Kasumi-1 (cell line): ENCODE results near the gene CXorf65.

Experiments used
- DNase-seq, 2 experiments: peaks; one replicate each; lab custom pipeline; 2025; lab: John Stamatoyannopoulos, UW

Gene CXorf65

DNA sequence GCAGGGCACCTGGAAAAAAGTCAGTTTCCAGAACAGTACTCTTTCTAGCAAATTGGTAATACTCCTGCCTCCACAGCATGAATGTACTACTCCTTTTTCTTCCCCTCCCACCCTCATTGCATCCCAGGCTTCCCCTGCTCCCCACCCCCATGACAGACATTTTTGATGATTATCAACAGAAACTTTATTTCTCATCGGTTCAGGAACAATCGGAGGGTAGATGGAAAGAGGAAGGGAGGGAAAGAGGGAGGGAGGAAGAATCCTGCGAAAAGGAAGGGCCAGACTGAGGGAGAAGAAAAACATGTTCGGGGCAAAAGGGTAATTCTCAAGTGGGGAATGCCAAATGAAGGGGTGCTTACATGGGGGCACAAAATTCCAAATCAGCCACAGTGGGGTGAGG, 705 bp upstream of the CXorf65 start:
- DNase-seq, result no peak

DNA sequence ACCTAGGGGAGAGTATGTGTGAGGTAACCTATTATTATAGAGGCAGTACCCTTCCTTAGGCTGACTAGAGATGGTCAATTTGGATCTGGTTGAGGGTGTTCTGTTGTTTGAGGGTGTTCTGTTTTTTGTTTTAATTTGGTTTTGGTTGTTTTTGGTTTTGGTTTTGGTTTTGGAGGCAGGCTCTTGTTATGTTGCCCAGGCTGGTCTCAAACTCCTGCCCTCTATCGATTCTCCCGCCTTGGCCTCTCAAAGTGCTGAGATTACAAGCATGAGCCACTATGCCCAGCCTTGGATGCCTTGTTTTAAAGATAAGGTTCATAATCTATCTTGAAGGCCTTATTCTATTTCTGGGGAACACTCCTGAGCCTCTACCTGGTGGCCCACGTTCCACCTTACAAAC, 912 bp downstream of the CXorf65 start:
- no peak for DNase-seq

DNA sequence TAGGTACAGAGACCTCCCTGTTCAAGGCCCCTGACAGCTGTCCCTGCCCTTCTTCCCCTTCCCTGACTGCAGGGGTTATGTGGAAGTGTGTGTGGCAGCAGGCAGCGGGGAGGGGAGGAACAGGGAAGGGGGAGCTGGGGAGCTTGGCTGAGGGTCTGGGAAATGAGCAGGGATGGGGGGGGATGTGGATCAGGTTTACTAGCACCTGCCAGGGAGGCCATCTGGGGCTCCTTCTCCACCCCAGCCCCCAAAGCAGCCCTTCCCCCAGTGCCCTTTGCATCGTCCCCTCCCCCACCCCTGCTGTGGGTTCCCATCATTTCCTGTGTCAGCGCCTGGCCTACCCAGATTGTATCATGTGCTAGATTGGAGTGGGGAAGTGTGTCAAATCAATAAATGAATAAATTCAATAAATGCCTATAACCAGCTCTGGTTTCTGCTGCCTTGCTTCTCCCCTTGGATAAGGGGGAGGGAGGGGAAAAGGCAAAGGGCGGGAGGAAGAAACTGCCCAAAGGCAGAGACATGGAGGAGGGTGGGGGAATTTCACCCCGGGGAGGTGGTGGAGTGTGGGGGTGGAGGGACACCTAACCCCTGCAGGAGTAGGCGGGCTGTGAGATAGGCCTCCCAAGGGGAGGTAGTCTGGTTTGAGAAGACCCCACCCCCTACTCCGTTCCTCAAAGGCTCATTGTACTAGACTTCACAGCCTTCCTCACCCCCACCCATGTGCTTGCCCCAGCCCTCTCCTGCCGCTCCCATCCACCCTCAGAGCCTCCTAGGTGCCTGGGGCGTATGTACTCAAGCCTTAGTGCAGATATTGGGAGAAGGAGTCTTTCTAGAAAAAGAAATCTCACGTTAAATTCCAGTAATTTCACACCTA, 3.2 kb downstream of the CXorf65 start:
- peak; percentile 86 to 87 for DNase-seq

DNA sequence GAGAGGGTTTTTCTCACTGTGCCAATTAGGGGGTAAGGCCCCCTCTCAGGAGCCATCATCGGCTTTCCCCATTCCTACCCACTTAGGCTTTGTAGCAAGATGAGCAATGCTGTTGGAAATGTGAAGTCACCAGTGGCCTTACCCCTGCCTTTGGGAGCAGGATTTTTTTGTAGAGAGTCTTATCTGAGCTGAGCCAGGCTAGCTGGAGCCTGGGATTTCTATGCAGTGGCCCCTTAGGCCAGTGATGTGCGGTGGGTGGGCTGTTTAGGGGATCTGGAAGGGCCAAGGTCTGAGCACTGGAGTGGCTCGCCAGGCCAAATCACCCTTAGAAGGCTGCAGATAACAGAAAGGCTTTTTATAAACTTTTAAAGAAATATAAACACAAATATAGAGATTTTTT, 4.2 kb downstream of the CXorf65 start:
- no peak for DNase-seq

DNA sequence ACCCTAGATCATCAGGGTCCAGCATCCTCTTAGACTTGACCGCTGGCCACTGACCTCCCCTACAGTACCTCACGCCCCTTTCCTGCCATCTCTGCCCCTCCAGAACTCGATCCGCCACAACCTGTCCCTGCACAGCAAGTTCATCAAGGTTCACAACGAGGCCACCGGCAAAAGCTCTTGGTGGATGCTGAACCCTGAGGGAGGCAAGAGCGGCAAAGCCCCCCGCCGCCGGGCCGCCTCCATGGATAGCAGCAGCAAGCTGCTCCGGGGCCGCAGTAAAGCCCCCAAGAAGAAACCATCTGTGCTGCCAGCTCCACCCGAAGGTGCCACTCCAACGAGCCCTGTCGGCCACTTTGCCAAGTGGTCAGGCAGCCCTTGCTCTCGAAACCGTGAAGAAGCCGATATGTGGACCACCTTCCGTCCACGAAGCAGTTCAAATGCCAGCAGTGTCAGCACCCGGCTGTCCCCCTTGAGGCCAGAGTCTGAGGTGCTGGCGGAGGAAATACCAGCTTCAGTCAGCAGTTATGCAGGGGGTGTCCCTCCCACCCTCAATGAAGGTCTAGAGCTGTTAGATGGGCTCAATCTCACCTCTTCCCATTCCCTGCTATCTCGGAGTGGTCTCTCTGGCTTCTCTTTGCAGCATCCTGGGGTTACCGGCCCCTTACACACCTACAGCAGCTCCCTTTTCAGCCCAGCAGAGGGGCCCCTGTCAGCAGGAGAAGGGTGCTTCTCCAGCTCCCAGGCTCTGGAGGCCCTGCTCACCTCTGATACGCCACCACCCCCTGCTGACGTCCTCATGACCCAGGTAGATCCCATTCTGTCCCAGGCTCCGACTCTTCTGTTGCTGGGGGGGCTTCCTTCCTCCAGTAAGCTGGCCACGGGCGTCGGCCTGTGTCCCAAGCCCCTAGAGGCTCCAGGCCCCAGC, 5.7 kb downstream of the CXorf65 start:
- DNase-seq, result no peak

DNA sequence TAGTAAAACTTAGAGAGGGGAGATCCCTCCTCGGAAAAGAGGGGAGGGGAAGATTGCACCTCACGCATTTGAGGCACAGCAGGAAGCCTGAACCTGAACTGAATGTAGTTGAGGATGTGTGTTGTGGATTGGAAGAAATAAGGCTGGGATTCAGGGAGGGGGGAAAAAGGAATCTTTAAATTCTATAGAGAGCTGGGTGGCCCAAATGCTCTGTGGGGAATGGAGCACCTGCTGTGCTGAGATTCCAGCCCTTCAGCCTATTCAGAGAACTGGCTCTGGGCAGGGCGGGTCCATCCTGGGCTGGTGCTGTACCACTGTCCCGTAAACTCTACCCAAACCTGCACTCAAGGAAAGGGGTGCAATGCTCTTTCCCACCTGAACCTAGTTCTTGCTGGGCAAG, 6.8 kb downstream of the CXorf65 start:
- no peak for DNase-seq

DNA sequence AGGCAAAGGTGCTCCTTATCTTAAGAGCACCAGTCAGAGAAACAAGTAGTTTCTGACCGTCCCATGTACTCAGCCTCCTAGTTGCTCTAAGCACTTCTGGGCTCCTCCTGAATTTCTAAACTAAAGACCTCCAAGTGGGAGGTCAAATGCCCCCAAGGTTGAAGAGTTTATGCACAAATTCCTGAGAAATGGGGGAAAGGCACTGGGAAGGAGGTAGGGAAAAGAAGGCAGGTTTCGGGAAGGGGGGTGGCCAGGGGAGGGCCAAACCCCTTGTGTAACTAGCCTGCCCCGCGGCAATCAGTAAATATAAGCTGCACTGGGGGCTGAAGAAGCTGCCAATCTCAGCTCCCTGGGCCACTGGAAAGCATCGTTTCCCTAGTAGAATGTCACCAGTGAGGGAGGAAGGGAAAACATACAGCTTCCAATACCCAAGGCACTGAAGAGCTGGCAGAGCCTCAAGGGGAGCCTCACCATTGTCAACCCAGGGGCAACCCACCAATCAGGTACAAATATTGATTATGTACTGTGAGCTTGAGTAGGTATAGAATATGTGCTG, 7.5 kb downstream of the CXorf65 start:
- no peak for DNase-seq

DNA sequence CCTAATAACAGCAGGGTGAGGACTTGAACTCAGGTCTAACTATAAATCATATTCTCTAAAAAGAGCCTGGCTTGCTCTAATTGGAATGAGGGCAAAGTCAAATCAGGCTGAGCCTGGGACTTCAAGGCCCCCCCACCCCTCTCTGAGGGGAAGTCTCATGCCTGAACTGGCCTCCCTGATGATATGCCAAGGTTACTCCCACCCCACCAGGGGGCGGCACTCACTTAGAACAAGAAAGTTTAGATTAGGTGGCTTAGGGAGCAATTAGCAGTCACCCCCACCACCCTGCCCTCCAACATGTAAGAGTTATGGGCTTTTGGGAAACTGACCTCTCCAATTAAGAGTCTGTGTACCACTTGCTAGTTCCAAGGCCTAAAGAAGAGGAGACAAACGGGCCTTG, 8.2 kb downstream of the CXorf65 start:
- DNase-seq, result peak; percentile 66 to 79

DNA sequence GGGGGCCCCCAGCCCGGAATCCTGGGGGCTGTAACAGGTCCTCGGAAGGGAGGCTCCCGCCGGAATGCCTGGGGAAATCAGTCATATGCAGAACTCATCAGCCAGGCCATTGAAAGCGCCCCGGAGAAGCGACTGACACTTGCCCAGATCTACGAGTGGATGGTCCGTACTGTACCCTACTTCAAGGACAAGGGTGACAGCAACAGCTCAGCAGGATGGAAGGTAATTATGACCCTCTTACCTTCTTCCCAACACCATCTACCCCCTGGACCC, 9.8 kb downstream of the CXorf65 start:
- no peak for DNase-seq

DNA sequence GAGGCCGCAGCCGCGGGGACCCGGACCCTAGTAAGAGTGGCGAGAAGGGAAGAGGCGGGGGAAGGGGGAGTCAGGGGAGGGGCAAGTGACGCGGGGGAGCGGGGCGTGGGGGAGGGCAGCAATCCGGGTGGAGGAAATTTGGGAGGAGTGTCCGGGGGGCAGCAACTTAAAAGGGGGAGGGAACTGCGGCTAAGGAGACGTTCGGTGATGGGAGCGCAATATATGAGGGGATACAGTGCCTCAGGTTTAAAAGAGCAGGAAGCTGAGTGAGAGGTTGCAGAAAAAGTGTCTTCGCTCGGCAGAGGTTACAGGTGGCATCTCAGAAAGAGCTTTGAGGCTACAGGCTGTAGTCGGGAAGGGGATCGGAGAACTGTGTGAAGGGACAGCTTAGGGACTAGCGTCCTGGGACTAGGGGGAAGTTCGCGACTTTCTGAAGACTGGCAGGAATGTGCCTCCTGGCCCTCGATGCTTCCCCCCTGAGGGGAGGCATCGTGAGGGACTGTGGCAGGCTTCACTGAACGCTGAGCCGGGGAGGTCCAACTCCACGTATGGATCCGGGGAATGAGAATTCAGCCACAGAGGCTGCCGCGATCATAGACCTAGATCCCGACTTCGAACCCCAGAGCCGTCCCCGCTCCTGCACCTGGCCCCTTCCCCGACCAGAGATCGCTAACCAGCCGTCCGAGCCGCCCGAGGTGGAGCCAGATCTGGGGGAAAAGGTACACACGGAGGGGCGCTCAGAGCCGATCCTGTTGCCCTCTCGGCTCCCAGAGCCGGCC, 10.4 kb downstream of the CXorf65 start:
- DNase-seq, result peak; percentile 56 to 67

DNA sequence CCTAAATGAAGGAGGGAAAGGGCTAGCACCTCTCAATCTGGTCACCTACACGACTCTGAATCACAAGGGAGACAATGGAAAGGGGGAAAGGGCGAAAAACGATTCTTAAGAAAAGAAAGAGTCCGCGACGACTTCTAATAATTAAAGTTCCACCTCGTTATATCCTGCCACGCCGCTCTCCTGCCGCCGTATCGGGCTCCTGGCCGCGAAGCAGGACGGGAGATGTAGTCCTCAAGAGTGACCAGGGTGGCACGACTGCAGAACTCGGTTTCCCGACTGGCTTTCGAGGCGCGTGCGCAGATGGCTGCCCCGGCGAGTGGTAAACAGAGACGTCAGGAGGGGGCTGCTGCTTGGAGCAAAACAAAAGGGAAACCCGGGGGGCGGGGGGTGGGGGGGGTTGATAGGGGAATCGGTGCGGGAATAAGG, 11.0 kb downstream of the CXorf65 start, which contains the start of gene FOXO4:
TSS of gene FOXO4 (plus strand) at position 297 of the 426 bp plus-strand sequence. CDS start 678 bp downstream, outside the sequence.
- DNase-seq, result peak; percentile 76 to 83

DNA sequence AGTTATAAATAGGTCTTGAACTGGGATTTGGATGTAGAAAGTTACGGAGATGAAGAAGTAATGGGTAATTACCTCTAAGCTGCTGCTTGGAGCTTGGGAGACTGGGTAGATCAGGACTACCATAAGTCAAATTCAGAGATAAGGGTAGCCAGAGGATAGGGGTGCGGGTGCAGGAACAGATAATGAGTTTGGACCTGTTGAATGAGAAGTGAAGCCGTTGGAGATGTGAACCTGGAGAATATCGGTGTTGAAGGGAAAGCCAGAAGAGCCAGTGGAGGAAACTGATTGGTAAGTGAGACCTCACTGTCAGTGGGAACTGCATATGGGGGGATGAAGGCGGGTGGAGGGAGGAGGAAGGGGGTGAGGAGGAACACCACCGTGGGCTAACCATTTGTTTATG, 11.5 kb downstream of the CXorf65 start:
- no peak for DNase-seq

DNA sequence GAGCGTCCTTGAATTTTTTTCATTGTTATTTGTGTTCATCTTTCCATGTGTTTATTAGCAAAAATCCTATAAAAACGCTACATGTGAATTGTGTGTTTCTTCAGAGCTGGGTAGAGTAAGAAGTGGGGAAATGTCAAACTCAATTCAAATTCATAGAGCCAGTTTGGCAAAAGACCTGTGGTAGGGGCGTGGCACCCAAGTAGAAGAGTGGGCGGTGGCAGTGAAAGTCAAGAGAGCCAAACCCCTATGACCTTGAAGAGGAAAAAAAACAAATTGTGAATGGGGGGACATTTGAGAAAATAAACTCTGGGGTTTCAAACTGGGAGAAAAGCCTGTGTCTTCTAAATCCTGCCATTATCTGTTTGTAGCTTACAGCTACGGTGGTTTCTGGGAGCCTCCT, 15.3 kb downstream of the CXorf65 start:
- DNase-seq, result no peak

DNA sequence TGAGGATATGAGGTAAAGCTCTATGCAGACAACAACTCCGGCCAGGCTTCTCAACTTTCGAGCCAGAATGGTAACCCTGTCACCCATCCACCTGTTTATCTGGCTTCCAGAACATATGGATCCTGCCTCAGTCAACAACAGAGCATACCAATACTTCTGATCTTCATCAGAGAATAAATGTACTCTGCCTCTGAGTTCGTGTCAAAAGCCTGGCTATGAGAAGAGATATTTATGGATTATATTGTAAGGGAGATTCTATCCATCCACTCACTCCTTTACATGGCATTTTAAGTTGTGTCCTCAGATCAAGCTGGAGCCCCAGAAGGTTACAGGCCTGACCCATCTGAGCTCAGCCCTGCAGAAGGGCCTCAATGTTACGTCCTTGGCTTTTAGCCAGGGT, 20.6 kb downstream of the CXorf65 start:
- no peak for DNase-seq

DNA sequence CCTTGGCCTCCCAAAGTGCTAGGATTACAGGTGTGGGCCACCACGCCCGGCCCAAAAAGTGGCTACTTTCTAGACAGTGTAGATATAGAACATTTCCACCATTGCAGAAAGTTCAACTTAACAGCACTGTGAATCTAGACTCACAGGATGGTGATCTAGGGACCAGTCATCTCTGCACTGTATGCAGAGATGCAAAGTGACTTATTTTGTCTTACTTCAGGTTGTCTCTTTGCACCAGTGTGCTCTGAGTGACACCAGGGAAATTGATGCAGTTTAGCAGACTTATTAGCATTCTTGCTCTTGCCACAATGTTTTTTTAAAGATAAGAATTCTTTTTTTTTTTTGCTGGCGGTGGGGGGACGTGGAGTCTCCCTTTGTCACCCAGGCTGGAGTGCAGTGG, 23.7 kb downstream of the CXorf65 start:
- no peak for DNase-seq

DNA sequence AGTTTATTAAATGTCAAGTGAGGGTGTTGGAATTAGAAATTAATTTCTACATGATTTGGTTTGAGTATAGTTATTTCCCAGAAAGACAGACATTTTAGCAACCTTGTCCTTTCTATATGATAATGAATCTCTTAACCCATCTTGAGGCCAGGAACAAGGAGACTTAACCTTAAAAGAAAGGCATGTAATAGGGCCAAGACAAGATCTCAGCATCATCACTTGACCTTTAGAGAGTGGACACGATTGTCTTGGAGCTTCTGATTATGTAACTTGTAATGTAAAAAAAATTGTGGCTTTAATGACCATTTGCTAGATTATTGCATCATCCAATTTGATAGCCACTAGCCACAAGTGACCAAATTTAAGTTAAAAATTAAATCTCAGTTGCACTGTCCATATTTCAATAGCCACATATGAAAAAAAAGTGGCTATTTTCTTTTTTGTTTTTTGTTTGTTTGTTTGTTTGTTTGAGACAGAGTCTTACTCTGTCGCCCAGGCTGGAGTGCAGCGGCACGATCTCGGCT, 24.4 kb downstream of the CXorf65 start:
- no peak for DNase-seq

DNA sequence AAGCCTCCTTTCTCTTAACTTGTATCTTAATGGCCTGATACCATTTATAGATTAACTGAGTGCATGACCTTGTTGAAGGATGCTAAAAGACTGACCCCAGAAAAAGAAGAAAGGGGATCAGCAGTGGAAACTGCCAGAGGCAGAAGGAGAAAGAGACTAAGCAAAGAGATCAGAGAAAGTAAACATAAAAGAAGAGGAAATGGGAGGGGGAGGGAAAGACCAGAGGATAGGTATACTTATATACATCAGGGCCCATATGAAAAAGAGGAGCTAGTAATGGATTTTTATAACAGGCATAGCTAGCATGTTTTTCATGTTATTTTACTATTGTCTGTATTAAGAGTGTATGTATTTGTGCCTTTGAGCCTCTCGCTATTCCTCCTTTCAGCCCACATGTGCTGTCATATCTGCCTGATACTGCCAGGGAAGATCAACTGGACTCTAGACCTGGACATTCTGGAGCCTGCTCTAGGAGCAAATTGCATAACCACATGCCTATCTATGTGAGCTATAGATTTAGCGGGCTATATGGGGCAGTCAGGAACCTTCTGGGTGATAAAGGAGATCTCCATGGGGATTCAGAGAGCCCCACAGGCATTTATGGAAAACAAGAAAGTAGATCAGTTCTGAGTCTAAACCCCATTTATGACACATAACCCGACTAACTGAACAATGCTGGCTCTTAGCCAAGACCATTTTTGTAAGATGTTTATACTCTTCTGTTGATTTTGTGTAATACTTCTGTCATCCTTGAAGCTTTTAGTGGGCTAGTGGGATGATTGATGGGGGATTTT, 25.0 kb downstream of the CXorf65 start:
- no peak for DNase-seq

DNA sequence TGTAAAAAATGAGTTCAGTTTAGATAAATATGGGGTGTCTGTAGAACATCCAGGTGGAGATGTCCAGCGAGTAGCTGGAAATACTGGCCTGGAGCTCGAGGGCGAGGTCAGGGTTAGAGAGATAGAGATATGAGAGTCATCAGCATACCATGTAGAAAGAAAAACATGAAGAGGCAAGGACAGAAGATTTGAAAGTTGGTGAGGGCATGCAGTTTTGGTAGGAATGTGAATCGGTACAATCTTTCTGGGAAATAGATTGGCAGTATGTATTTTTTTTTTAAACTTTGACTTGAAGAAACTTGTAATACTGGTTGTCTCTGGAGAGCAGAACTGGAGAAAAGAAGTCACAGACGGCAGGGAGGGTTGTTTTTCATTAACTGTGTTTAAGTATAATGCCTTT, 36.0 kb downstream of the CXorf65 start:
- DNase-seq, result no peak

DNA sequence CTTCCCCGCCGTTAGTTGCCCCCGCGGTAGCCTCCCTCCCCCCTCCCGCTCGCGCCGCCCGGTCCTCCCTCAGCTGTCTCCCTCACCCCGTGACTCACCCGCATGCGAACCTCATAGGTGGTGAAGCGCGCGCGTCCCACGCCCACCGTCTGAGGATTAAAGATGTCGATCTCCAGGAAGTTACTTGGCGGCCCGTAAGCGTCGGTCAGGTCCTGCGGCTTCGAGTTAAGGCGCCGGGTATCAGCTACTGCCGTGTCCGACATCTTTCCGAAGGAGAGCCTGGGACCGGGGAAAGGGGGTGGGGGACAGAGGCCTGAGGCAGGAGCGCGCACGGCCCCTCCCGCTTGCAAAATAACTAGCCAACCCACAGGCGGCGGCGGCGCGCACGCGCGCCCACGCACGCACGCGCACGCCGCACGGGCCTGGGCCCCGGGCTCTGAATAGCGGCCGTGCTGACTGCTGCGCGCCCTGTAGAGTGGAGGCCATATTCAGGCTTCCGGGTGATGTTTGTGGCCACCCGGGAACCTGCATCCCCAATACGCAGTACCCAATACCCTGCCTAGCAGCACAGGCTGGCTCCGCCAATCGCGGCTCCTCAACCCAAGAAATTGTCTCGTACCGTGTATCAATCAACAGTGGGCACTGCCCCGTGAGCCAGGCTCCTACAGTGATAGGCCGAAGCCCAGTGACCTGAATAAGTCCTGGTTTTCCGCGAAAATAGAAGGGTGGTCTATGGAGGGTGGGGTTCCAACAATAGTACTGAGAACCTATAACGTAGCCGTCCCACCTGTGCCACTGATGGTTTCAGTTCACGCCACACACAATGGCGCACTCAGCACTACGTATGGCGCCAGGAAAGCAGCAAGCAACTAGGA, 38.3 kb downstream of the CXorf65 start, which contains the start of gene SNX12:
TSS of gene SNX12 (minus strand) at position 291 of the 875 bp plus-strand sequence. CDS start at position 263, 28 bp downstream.
- peak; percentile 84 to 89 for DNase-seq

DNA sequence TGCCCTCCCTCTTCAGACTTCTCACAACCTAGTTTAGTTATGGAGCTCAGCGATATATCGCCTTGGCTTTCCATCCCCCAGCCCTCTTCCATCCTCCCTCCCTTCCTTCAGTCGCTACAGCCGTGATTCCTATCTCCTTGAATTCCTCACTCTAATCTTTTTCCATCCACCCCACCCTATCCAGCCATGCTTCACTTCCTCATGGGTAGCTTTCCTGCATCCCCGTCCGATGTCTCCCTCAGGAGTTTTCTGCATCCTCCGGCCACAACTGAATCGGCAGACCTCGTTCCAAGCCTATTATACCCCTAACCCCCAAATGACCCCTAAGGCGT, 38.9 kb downstream of the CXorf65 start:
- no peak for DNase-seq
